ENCODE data around the gene DEAF1. TPM values are rescaled to one million over a fixed set of nuclear protein-coding genes. Genes with fewer than 3 reads are reported as not detected.
A peak's percentile ranks its signal among the peaks of the same experiment; 100 is the strongest.

The DEAF1 gene
- total and polyA plus RNA-seq, 2 of the 13 experiments (the other 11 are each of a cell fraction or from before 2014, with no cell fraction given), result 22.3 to 29.6 TPM

GRCh38 chr11:695538-696248 is 671 bp upstream of the DEAF1 start, which contains the start of gene TMEM80 (continued):
- TF ChIP-seq PRDM15 (CRISPR knock-in tag; IDR thresholded peaks at IDR 0.05) (0 out of 2 replicates have a peak, but pooled peaks have one; percentile 22), RNF2 (conservative IDR thresholded peaks at IDR 0.05; ENCODE audit: low read depth) (no peak), ZFY (CRISPR knock-in tag; IDR thresholded peaks at IDR 0.05) (peak; percentile 91), ZNF460 (CRISPR knock-in tag; IDR thresholded peaks at IDR 0.05; ENCODE audit: borderline replicate concordance) (peak; percentile 30; the same call in 1 of the 2 replicates), YY1 (IDR thresholded peaks at IDR 0.05; ENCODE audit: insufficient read depth, insufficient replicate concordance, low read depth, low read length) (peak; percentile 95), ZNF703 (CRISPR knock-in tag; IDR thresholded peaks at IDR 0.05; ENCODE audit: borderline replicate concordance) (0 out of 2 replicates have a peak, but pooled peaks have one; percentile 27), MAZ (IDR thresholded peaks at IDR 0.05; ENCODE audit: borderline replicate concordance, low read depth, low read length) (no peak), MAZ (CRISPR knock-in tag; IDR thresholded peaks at IDR 0.05; ENCODE audit: low read depth) (peak; percentile 94), ZNF737 (CRISPR knock-in tag; IDR thresholded peaks at IDR 0.05; ENCODE audit: borderline replicate concordance) (no peak), ZNF232 (CRISPR knock-in tag; IDR thresholded peaks at IDR 0.05; ENCODE audit: borderline replicate concordance) (no peak; the same call in 1 of the 2 replicates), ZNF841 (CRISPR knock-in tag; IDR thresholded peaks at IDR 0.05; ENCODE audit: borderline replicate concordance) (no peak), REPIN1 (CRISPR knock-in tag; IDR thresholded peaks at IDR 0.05; ENCODE audit: borderline replicate concordance, low read depth) (peak; percentile 75; the same call in 1 of the 2 replicates), AKAP8 (CRISPR knock-in tag; IDR thresholded peaks at IDR 0.05) (peak; percentile 100), PAX8 (CRISPR knock-in tag; IDR thresholded peaks at IDR 0.05; ENCODE audit: borderline replicate concordance) (no peak), ZNF24 (IDR thresholded peaks at IDR 0.05) (no peak), SRSF9 (IDR thresholded peaks at IDR 0.05; ENCODE audit: borderline replicate concordance, insufficient read depth, low read depth, low read length, poor library complexity, severe bottlenecking) (no peak), ZNF468 (CRISPR knock-in tag; IDR thresholded peaks at IDR 0.05) (no peak), CC2D1A (CRISPR knock-in tag; IDR thresholded peaks at IDR 0.05) (no peak), ZMYM3 (CRISPR knock-in tag; IDR thresholded peaks at IDR 0.05) (no peak), ZNF10 (CRISPR knock-in tag; IDR thresholded peaks at IDR 0.05; ENCODE audit: borderline replicate concordance, low read depth) (no peak), NR2F1 (CRISPR knock-in tag; IDR thresholded peaks at IDR 0.05) (no peak)
- TF ChIP-seq, protein P1, sequence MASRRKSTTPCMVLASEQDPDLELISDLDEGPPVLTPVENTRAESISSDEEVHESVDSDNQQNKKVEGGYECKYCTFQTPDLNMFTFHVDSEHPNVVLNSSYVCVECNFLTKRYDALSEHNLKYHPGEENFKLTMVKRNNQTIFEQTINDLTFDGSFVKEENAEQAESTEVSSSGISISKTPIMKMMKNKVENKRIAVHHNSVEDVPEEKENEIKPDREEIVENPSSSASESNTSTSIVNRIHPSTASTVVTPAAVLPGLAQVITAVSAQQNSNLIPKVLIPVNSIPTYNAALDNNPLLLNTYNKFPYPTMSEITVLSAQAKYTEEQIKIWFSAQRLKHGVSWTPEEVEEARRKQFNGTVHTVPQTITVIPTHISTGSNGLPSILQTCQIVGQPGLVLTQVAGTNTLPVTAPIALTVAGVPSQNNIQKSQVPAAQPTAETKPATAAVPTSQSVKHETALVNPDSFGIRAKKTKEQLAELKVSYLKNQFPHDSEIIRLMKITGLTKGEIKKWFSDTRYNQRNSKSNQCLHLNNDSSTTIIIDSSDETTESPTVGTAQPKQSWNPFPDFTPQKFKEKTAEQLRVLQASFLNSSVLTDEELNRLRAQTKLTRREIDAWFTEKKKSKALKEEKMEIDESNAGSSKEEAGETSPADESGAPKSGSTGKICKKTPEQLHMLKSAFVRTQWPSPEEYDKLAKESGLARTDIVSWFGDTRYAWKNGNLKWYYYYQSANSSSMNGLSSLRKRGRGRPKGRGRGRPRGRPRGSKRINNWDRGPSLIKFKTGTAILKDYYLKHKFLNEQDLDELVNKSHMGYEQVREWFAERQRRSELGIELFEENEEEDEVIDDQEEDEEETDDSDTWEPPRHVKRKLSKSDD (CRISPR knock-in tag; IDR thresholded peaks at IDR 0.05; ENCODE audit: low read depth), result peak; percentile 80
